Immature natural killer cell (primary cell): ENCODE measurements around the gene S100A10. TPM values are rescaled to one million over a fixed set of nuclear protein-coding genes. Genes with fewer than 3 reads are reported as not detected.

ENCODE experiments used
- DNase-seq, 3 donors: peaks; one replicate each; pipeline ENCODE4 v3.0.0; 2022; ENCODE audit warnings: mixed read lengths in 1 of 3
- H3K27ac Mint-ChIP-seq, 6 donors: one replicate each; pipeline ENCODE4 v1.8.0; 2020; ENCODE audit warnings: mixed read lengths in 6 of 6, mild to moderate bottlenecking in 5 of 6, inconsistent platforms in 4 of 6, moderate library complexity in 3 of 6
- H3K27me3 Mint-ChIP-seq, 3 donors: one replicate each; pipeline ENCODE4 v1.8.0; 2020 to 2021; ENCODE audit warnings: low read depth in 3 of 3, mild to moderate bottlenecking in 3 of 3, mixed read lengths in 3 of 3, moderate library complexity in 3 of 3, inconsistent platforms in 1 of 3
- H3K36me3 Mint-ChIP-seq, 3 donors: one replicate each; pipeline ENCODE4 v1.8.0; 2020; ENCODE audit warnings: mixed read lengths in 3 of 3, inconsistent platforms in 2 of 3, mild to moderate bottlenecking in 2 of 3
- H3K4me1 Mint-ChIP-seq, 2 donors: one replicate each; pipeline ENCODE4 v1.8.0; 2020; ENCODE audit warnings: inconsistent platforms in 2 of 2, mild to moderate bottlenecking in 2 of 2, mixed read lengths in 2 of 2, moderate library complexity in 1 of 2
- H3K4me3 Mint-ChIP-seq, 5 donors: one replicate each; pipeline ENCODE4 v1.8.0; 2020; ENCODE audit warnings: mild to moderate bottlenecking in 5 of 5, mixed read lengths in 5 of 5, inconsistent platforms in 3 of 5, moderate library complexity in 3 of 5
- H3K9me3 Mint-ChIP-seq, 6 donors: one replicate each; pipeline ENCODE4 v1.8.0; 2020; ENCODE audit warnings: mild to moderate bottlenecking in 6 of 6, mixed read lengths in 6 of 6, inconsistent platforms in 4 of 6, moderate library complexity in 3 of 6
- polyA plus RNA-seq, 3 donors: library from polyadenylated mRNA; unstranded; fragments of 300-500 nt; fragmentation: Illumina TruSeq; gene quantifications; one replicate each; pipeline ENCODE4 v1.2.3, GENCODE V29; 2021

Gene S100A10
- polyA plus RNA-seq, 3 donors from 2014 or later = 445 to 680 (median 567) TPM

GRCh38 chr1:151960780-151961513 lies 32.7 kb downstream of the S100A10 start:
- Mint-ChIP-seq H3K4me3 (no peak overlapping the region), H3K27ac (no peak overlapping the region), H3K4me1 (no peaks in the 10 kb centered on the region), H3K36me3 (no peaks in the 10 kb centered on the region), H3K9me3 (no peaks in the 10 kb centered on the region), H3K27me3 (peaks cover 0 to 3% (median 1%) of the 10 kb centered on the region in 3 donors)
- no peak for DNase-seq

GRCh38 chr1:151958959-151959358 lies 34.7 kb downstream of the S100A10 start:
- Mint-ChIP-seq H3K27me3 (peaks cover 0 to 1% (median 0%) of the 10 kb centered on the region in 3 donors), H3K4me1 (no peaks in the 10 kb centered on the region), H3K36me3 (no peaks in the 10 kb centered on the region), H3K9me3 (no peaks in the 10 kb centered on the region), H3K27ac (no peak overlapping the region), H3K4me3 (no peak overlapping the region)
- no peak for DNase-seq

GRCh38 chr1:151956957-151957497 lies 36.6 kb downstream of the S100A10 start:
- Mint-ChIP-seq H3K4me3 (no peak overlapping the region), H3K9me3 (no peaks in the 10 kb centered on the region), H3K36me3 (no peaks in the 10 kb centered on the region), H3K4me1 (no peaks in the 10 kb centered on the region), H3K27me3 (no peaks in the 10 kb centered on the region), H3K27ac (no peak overlapping the region)
- no peak for DNase-seq

- H3K9me3 Mint-ChIP-seq = no peaks in the 10 kb centered on the region
- H3K4me1 Mint-ChIP-seq = no peaks in the 10 kb centered on the region
- H3K4me3 Mint-ChIP-seq = no peak overlapping the region
- DNase-seq = no peak
- no peaks in the 10 kb centered on the region for H3K27me3 Mint-ChIP-seq
- H3K27ac Mint-ChIP-seq = no peak overlapping the region
- no peaks in the 10 kb centered on the region for H3K36me3 Mint-ChIP-seq
These were observed 40.1 kb downstream of the S100A10 start for GRCh38 chr1:151953409-151954094.

GRCh38 chr1:151952811-151953210 lies 40.8 kb downstream of the S100A10 start:
- Mint-ChIP-seq H3K27me3 (no peaks in the 10 kb centered on the region), H3K27ac (no peak overlapping the region), H3K4me1 (no peaks in the 10 kb centered on the region), H3K4me3 (no peak overlapping the region), H3K9me3 (no peaks in the 10 kb centered on the region), H3K36me3 (no peaks in the 10 kb centered on the region)
- no peak for DNase-seq

GRCh38 chr1:151949371-151950193 lies 44.1 kb downstream of the S100A10 start:
- Mint-ChIP-seq H3K4me1 (peaks cover 24% of the 10 kb centered on the region in 2 donors), H3K27me3 (peaks cover 0 to 6% (median 2%) of the 10 kb centered on the region in 3 donors), H3K9me3 (no peaks in the 10 kb centered on the region), H3K36me3 (no peaks in the 10 kb centered on the region), H3K27ac (peak overlapping the region in 3 of 6 donors; percentile 7 to 83 (median 65)), H3K4me3 (no peak overlapping the region)
- no peak for DNase-seq

- H3K4me1 Mint-ChIP-seq = peaks cover 29 to 30% of the 10 kb centered on the region in 2 donors
- DNase-seq = no peak
- peaks cover 0 to 6% (median 2%) of the 10 kb centered on the region in 3 donors for H3K27me3 Mint-ChIP-seq
- H3K36me3 Mint-ChIP-seq = no peaks in the 10 kb centered on the region
- H3K9me3 Mint-ChIP-seq = no peaks in the 10 kb centered on the region
- H3K4me3 Mint-ChIP-seq = no peak overlapping the region
- peak overlapping the region in 1 of 6 donors; percentile 56 for H3K27ac Mint-ChIP-seq
These were observed 45.2 kb downstream of the S100A10 start for GRCh38 chr1:151948506-151948905.

- H3K36me3 Mint-ChIP-seq = no peaks in the 10 kb centered on the region
- no peak for DNase-seq
- H3K9me3 Mint-ChIP-seq = no peaks in the 10 kb centered on the region
- no peak overlapping the region for H3K4me3 Mint-ChIP-seq
- H3K4me1 Mint-ChIP-seq = peaks cover 29 to 30% of the 10 kb centered on the region in 2 donors
- H3K27ac Mint-ChIP-seq = peak overlapping the region; percentile 83 to 94 (median 90)
- H3K27me3 Mint-ChIP-seq = peaks cover 0 to 6% (median 2%) of the 10 kb centered on the region in 3 donors
These were observed 46.5 kb downstream of the S100A10 start for GRCh38 chr1:151947140-151947539.

- DNase-seq = peak; percentile 81 to 91 (median 85)
- peak overlapping the region; percentile 83 to 94 (median 90) for H3K27ac Mint-ChIP-seq
- peaks cover 0 to 9% (median 6%) of the 10 kb centered on the region in 3 donors for H3K27me3 Mint-ChIP-seq
- peaks cover 29 to 30% of the 10 kb centered on the region in 2 donors for H3K4me1 Mint-ChIP-seq
- no peaks in the 10 kb centered on the region for H3K36me3 Mint-ChIP-seq
- H3K4me3 Mint-ChIP-seq = peak overlapping the region; percentile 11 to 70 (median 62)
- no peaks in the 10 kb centered on the region for H3K9me3 Mint-ChIP-seq
These were observed 47.6 kb downstream of the S100A10 start for GRCh38 chr1:151945725-151946722.

- peak overlapping the region; percentile 11 to 70 (median 62) for H3K4me3 Mint-ChIP-seq
- no peak for DNase-seq
- H3K9me3 Mint-ChIP-seq = no peaks in the 10 kb centered on the region
- H3K27ac Mint-ChIP-seq = peak overlapping the region; percentile 83 to 94 (median 90)
- peaks cover 4 to 10% (median 6%) of the 10 kb centered on the region in 3 donors for H3K27me3 Mint-ChIP-seq
- H3K36me3 Mint-ChIP-seq = no peaks in the 10 kb centered on the region
- H3K4me1 Mint-ChIP-seq = peaks cover 29 to 30% of the 10 kb centered on the region in 2 donors
These were observed 48.6 kb downstream of the S100A10 start for GRCh38 chr1:151944857-151945575.

- H3K4me1 Mint-ChIP-seq = peaks cover 29 to 30% of the 10 kb centered on the region in 2 donors
- H3K27ac Mint-ChIP-seq = peak overlapping the region; percentile 83 to 94 (median 90)
- no peaks in the 10 kb centered on the region for H3K9me3 Mint-ChIP-seq
- H3K36me3 Mint-ChIP-seq = no peaks in the 10 kb centered on the region
- peak in 1 of 3 donors; percentile 44 for DNase-seq
- peaks cover 4 to 10% (median 6%) of the 10 kb centered on the region in 3 donors for H3K27me3 Mint-ChIP-seq
- peak overlapping the region in 2 of 5 donors; percentile 8 to 12 for H3K4me3 Mint-ChIP-seq
These were observed 49.4 kb downstream of the S100A10 start for GRCh38 chr1:151944126-151944856.
